Posterior vena cava (tissue), 2 donors: ENCODE results near the gene FCRLA. TPM values are rescaled to one million over a fixed set of nuclear protein-coding genes. Genes with fewer than 3 reads are reported as not detected.
A peak's percentile ranks its signal among the peaks of the same experiment; 100 is the strongest.

ENCODE experiments used
- DNase-seq: peaks from one replicate; pipeline ENCODE4 v3.0.0-alpha.2; 2020; ENCODE audit warnings: low spot score
- intact Hi-C, 2 donors: fragments of 100-400 bp; cut with DNase I; formaldehyde crosslinking; loops; one replicate each; pipeline versions ENCODE4 v1.14.1 to v1.14.2; 2022 to 2023
- total RNA-seq, 2 donors: library from RNA; stranded (reverse); fragmentation: NEBNext Ultra II Directional; extraction: Animal tissue kit (Norgen Biotek cat#: 25700); gene quantifications; one replicate each; pipeline ENCODE4 v1.2.1, GENCODE V29; 2021
- donor health status: DM: yes; HTN: yes; CAD: no.
- donor health status: DM: yes; HTN: yes; CAD: no.

The FCRLA gene
- total RNA-seq, 2 donors from 2014 or later = 0.19 TPM; not detected in 1

DNA sequence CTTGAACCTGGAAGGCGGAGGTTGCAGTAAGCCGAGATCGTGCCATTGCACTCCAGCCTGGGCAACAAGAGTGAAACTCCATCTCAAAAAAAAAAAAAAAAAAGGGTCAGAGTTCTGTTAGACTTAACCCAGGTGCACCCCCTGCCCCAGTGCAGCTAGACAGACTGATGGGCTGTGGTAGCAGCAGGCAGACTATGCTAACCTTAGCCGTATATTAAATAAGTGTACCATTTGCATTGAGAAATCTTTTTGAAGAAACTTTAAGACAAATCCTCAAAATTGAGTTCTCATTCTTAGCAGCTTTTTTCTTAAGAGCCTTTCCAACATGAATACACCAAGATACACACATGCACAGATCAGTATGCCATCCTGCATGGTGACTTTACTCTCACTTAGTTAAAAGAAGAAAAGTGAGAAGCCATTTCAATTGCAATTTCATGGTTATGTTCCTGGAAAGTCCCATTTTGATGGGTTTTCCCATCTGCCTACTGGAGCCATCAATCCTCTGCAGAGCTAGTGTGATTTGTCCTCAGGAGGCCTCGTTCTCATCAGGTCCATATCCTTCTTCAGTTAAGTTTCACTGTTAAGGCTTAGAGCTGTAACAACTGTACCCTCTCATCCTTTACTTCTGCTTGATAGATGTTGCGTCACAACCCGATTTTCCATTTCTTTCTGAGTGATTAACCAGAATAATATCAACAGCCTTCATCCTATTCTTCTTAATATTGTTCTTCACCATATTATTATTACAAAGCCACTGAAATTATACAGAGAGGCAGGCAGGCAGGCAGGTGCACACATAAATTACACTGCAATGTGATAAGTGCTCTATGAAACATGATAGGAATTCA lies 21.6 kb downstream of the FCRLA start:
- intact Hi-C loops = no loop called here
- no peak for DNase-seq

DNA sequence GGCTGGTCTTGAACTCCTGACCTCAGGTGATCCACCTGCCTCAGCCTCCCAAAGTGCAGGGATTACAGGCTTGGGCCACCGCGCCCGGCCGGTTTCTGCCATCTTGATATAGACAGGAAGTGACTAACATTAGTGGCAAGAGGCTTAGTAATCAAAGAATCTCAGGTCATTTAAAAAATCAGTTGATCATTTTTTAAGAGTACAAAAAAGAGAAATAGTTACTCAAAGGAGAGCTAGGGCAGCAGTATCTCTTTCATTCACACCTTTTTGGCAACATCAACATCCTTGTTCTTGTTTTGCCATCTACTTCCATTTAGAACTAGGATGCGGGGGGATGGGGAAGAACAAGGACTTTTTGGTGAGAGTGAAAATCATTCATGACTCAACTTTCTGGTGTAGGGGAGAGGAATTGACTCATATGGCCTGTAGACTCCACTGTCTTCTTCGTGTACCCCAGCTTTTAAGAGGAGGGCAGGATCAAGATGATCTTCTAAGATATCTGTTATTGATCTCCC lies 23.1 kb downstream of the FCRLA start:
- DNase-seq = no peak
- intact Hi-C loops = no loop called here

DNA sequence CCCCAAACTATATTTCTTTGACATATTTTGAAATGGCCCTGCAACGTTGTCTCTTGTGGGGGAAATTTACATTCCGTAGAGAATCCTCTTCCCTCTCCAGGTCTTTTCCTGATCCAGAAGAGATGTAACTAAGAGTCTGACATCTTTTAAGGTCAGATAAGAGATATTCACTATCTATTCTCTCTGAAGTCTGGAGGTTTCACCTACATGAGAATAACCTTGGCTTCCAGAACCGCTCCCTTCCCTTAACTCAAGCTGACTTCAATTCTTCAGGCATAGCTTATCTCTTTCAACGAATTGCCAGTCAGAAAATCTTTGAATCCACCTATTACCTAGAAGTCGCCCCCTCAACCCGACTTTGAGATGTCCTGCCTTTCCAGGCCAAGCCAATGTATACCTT lies 24.2 kb downstream of the FCRLA start:
- DNase-seq = no peak
- intact Hi-C loops = no loop called here

DNA sequence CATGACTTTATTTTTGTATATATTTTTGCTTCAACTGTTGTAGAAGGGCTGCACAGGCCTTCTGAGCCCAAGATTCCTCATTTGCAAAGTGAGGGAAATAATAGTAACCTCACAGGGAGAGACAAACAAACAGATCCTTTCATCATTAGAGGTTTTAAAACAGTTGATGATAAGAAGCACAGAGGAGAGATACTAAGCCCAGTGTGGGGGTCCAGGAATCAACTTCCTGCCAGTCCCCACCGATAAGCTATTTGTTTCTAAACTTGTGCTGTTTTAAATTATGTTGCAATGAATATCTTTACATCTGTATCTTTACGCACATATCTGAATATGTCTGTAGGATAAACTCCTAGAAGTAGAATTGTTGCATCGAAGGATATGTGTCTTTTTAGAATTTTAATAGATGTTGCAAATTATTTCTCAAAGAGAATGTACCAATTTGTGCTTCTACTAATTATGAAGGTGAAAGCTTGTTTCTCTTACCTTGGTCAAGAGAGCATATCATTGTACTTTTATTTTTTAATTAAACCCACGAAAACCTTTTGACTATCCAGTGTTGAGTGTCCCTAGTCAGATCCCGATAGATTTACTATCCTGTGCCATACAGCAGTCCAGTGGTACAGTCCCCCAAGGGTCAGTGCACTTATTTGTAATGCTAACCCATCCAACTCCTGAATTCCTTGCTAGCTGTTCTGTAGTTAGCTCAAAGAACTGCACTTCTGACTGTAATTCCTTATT lies 25.1 kb downstream of the FCRLA start:
- no peak for DNase-seq
- intact Hi-C loops = no loop called here

DNA sequence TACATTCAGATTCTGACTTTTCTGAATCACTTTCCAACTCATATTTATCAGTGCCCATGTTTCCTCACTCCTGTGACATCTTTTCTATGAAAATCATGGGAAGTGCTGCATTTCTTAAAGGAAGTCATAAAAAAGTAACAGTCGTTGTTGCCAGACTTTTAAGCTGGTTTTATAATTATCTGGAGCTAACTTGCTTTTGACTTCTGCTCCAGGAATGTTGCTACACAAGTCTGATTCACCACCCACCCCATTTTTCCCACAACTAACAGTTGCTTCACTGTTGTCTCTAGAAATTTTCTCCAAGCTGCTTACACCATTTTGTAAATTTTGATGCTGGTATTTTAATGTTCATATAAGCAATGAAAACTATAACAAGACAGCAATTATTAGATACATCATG lies 26.5 kb downstream of the FCRLA start:
- intact Hi-C loops = no loop called here
- no peak for DNase-seq

DNA sequence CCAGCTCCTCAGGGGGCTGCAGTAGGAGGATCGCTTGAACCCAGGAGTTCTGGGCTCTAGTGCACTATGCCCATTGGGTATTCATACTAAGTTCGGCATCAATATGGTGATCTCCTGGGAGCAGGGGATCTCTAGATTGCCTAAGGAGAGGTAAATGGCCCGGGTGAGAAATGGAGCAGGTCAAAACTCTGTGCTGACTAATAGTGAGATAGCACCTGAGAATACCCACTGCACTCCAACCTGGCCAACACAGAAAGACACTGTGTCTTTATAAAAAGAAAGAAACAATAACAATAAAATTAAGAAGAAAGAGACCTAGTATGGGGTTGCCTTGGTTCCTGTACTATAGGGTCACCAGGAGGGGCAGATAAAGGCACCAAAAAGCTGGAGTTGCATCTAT lies 28.8 kb downstream of the FCRLA start:
- DNase-seq = no peak
- intact Hi-C loops = loop anchor here in 1 of 2 donors (5.0 kb wide), 1 partner anchor 249 kb away; no protein-coding TSS in a partner anchor

DNA sequence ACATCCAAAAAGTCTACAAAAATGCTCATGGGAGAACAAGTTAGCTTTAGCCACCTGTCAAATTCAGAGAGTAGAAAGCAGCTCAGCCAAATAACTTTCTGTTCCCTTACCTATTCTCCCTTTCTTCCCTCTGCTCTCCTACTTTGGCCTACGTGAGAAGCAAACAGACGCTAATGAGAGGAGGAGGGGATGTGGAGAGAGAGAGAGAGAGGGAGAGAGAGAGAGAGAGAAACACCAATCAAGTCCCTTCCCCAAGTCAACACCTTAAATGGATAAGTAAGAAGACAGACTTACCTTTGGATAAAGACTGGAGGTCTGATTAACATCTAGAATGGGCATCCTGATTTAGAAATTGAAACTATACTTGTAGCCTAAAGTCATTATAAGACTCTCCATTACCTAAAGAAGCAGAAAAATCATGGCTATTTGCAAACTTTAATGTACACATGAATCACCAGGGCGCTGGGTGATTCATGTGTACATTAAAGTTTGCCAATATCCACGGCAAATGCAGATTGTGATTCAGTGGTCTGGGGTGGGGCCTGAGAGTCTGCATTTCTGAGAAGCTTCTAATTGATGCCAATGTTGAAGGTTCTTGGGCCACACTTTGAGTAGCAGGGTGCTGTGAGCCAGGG lies 29.4 kb downstream of the FCRLA start:
- intact Hi-C loops = loop anchor here in 1 of 2 donors (5.0 kb wide), 1 partner anchor 249 kb away; no protein-coding TSS in a partner anchor
- no peak for DNase-seq

DNA sequence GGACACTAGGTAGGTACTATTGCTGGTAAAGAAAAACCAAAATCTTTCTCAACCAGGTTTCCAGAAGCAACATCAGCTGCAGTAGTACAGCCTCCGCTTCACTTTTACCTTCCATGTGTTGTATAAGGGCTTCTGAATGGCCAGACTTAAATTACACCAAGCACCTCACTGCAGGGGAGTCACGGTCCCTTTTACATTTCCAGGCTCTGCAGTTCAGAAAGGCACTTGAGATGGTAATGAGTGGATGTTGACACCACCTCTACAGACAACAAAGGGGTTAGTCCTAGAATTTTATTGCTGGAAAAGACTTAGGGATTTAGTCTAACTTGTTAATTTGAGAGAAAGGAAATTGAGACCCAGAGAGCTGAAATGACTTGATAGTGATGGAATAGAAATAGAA lies 30.6 kb downstream of the FCRLA start:
- DNase-seq = no peak
- intact Hi-C loops = loop anchor here in 1 of 2 donors (5.0 kb wide), 1 partner anchor 250 kb away; no protein-coding TSS in a partner anchor

DNA sequence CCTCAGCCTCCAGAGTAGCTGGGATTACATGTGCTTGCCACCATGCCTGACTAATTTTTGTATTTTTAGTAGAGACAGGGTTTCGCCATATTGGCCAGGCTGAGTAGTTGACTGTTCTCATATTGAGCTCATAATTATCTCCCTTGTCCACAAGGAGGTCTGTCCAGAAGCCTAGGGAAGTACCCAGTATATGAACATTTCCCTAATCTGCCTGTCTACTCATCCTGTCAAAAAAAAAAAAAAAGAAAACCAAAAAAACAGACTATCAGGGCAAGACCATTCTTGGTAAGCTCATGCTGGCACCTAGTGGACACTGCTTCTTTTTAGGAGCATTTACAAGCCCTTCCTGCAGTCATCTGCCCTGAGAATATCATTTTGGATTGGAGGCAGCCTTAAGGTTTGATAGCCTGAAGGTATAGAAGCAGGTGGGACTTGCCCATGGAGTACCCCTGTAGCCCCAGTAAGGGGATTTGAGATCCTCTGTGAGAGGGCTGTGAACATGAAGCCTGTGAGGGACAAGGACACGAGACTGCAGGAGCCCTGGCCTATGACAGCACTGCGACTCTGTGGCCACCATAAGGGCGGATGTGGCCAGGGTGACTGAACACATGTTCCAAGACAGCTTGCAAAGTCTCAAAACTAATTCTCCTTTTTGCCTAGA lies 31.7 kb downstream of the FCRLA start:
- intact Hi-C loops = loop anchor here in 1 of 2 donors (5.0 kb wide), 1 partner anchor 251 kb away; no protein-coding TSS in a partner anchor

DNA sequence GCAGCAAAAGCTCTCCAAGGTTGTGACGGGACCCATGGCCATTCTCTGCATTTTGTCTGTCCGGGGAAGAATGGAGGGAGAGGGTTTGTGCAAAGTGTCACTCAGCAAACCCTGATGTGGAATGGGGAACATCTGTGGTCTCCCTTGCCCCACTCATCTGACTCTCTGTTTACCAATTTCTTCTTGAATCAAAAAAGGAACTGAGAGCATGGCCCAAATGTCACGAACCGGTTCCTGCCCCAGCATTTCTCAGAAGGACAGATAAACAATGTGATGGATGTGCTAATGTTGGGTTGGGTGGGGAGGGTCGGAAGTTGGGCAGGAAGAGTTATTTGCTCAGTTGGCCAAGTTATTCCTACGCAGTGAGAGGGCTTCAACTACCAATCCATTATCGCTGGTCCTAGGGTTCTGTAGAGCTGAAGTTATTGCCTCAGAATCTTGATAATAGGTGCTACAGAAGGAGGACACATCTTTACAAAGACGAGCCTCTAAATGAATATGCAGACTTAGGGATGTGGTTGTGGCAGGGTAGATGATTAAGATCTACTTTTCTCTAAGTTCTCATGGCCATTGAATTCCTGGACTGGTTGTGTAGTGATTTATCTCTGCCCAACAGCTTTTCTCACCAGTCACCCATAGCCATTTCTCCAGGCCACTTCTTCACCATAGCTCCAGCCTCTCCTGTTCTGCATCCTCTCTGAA lies 33.0 kb downstream of the FCRLA start:
- no peak for DNase-seq
- intact Hi-C loops = loop anchor here in 1 of 2 donors (5.0 kb wide), 1 partner anchor 253 kb away; no protein-coding TSS in a partner anchor

More for the DNA sequence above, 31.7 kb downstream of the FCRLA start:
- DNase-seq = no peak

DNA sequence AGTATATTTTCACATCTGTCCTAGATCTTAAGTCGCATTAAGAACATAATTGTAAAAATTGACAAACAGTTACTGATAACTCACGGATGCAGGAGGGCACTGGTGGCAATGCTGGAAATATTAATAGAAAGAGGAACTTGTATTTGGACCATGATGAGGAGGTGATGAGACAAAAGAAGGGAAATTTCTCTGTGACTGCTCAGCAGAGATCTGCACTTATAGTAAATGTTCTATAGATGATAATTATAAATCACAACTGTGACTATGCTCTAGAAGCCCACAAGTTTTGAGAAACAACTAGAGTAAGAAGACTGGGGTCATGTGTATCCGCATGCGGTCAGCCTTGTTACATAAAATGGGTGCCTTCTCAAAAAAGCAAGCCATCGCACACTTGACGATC lies 33.9 kb downstream of the FCRLA start:
- no peak for DNase-seq
- intact Hi-C loops = no loop called here

DNA sequence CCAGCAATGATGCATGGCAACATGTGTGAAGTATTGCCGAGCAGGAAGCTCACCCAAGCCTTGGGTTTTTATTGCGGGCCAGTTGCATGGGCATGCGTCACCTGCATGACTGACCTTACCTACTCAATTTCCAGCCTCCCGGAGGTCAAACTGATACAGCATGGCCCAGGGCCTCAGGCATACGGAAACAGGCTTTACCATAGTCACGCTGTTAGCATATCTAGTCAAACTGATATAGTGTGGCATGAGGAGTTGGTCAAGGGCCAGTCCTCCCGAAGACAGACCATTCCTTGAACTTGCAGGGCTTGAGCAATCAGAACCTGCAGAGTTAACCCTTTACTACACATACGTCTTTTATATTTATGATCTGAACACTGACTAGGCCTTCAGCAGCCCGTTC lies 36.2 kb downstream of the FCRLA start:
- DNase-seq = no peak
- intact Hi-C loops = no loop called here

DNA sequence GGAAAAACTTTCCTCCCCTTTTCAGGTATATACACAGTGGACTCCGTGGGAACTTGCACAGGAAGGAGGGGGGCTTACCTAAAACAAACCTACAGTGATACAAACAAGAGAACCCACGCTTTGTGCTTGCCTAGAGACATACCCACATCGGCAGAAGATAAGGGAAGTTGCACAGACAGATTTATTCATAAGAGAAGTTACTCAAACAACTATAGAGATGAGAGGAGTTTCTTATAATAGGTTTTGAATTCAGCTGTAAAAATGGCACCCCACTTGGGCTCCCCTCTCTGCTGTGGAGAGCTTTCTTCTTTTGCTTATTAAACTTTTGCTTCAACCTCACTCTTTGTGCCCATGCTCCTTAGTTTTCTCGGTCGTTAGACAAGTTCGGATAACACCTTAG lies 40.8 kb downstream of the FCRLA start:
- DNase-seq = no peak
- intact Hi-C loops = no loop called here

DNA sequence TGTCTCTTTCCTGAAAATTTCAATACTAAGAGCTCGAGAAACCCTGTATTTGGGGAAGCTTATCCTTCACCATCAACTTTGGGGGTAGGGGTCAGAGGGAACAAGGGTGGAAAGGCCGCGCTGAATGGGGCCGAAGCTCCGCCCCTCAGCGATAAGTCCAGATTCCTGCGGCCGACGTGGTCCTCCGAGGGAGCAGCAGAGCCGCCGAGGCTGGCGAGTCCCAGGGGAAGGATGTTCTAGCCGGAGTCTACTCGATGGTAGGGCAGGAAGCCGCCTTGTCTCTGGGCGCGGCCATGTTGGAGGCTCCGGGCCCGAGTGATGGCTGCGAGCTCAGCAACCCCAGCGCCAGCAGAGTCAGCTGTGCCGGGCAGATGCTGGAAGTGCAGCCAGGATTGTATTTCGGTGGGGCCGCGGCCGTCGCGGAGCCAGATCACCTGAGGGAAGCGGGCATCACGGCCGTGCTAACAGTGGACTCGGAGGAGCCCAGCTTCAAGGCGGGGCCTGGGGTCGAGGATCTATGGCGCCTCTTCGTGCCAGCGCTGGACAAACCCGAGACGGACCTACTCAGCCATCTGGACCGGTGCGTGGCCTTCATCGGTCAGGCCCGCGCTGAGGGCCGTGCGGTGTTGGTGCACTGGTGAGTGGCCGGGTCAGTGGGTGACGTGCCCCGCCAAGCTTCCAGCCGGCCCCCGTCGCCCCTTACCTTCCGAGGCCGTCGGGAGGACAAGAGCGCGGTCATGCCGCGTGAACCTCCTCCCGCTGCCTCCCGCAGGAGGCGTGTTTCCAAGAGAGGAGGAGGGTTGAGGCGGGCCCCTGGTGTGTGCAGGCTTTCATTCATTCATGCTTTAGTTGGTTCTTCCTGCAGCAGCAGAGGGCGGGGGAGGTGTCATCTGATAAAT lies 42.7 kb downstream of the FCRLA start, which contains the start of gene DUSP12:
Gene DUSP12, plus strand, starts transcription at position 278 of the 899 bp plus-strand sequence. Its CDS starts 16 bp downstream, at position 294.
- peak; percentile 98 for DNase-seq
- intact Hi-C loops = no loop called here

DNA sequence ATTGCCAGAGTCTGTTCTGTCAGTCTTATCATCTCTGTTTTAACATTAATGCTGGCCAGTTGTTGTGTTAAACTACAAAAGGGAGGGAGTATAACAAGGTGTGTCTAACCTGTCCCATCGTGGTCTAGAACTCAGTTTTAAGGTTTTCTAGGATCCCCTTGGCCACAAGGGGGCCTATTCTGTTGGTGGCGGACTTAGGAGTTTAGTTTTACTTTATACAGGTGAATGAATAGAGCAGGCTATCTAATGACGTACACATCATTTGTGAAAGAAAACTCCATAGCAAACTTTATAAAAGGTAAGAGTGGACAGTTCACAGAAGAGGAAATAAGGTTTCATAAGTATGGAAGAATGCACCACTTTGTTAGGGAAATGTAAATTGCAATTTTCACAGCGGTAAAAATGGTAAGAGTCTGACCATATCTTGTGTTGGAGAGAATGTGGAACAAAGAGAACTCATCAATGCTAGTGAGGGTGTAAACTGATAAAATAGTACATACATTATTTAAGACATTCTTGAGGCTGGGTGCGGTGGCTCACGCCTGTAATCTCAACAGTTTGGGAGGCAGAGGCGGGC lies 56.6 kb downstream of the FCRLA start:
- no peak for DNase-seq
- intact Hi-C loops = loop anchor here in 1 of 2 donors (5.0 kb wide), 1 partner anchor 656 kb away; no protein-coding TSS in a partner anchor
